SHP77 treated with DMSO at 0.1 percent for 48 hours (cell line): ENCODE measurements around the gene DOP1B.
A peak's percentile ranks its signal among the peaks of the same experiment; 100 is the strongest.
"Not testable (repeated sequence)": the region's sequence is repeated elsewhere in the genome, so short reads cannot be mapped to it uniquely, and the experiment has no call there.

Source experiments
- DNase-seq: peaks from one replicate; lab custom pipeline; 2025; lab: John Stamatoyannopoulos, UW

DOP1B gene

GRCh38 chr21:36171336-36171735 is 14.7 kb downstream of the DOP1B start:
- DNase-seq, result no peak

DNA sequence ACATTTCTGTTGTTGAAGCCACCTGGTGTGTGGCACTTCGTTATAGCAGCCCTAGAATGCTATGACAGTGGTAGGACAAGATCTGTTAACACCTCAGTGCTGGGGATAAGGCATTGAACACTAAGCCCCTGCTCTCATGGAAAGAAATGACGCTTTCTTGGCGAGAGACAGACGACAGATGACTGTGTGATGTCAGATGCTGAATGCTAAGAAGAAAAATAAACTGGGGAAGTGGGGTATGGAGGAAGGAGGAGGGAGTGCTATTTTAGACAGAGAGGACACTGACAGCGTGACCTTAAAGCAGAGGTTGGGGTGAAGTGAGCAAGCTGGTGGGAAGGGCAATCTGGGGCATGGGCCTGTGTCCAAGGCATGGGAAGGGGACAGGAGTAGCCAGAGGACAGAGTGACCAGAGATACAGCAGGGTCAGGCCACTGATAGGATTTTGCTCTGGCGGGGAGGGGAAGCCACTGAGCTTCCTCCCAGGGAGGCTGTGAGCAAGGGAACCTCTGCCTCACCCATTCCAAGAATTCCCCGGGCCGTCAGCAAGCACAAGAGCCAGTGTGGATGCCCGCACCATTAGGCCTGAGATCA is 15.2 kb downstream of the DOP1B start:
- DNase-seq, result no peak

GRCh38 chr21:36174780-36175179 is 18.2 kb downstream of the DOP1B start:
- no peak for DNase-seq

- no peak for DNase-seq
These were observed 19.3 kb downstream of the DOP1B start for GRCh38 chr21:36175771-36176565.

GRCh38 chr21:36178349-36178748 is 21.7 kb downstream of the DOP1B start:
- DNase-seq, result no peak

- no peak for DNase-seq
These were observed 22.5 kb downstream of the DOP1B start for GRCh38 chr21:36179145-36179544.

- DNase-seq, result no peak
These were observed 24.3 kb downstream of the DOP1B start for GRCh38 chr21:36180963-36181362.

DNA sequence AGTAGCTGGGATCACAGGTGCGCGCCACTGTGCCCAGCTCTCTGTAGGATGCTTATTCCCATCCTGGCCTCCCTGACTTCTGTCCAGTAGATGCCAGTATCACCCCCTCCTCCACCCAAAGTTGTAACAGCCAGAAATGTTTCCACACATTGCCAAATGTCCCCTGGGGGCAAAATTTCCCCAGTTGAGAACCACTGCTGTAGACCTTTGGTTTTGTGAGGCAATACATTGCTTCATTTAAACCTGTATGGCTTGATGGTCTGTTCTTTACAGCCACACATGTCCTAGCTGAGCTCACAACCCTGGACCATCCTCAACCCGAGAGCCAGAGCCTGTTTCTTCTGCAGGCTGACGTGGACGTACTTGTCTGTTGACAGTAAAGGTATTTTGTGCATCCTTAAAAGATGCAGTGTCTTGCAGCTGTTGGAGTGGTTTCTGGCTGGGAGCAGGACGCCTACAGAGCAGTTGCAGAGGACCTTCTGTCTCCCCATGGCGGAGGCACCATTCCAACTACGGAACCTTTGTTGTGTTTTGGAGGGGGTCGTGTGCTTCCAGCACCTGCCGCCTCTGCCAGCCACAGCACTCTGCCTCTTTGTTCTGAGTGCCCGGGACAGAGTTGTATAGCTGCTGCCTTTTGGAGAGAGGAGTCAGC is 26.6 kb downstream of the DOP1B start:
- no peak for DNase-seq

DNA sequence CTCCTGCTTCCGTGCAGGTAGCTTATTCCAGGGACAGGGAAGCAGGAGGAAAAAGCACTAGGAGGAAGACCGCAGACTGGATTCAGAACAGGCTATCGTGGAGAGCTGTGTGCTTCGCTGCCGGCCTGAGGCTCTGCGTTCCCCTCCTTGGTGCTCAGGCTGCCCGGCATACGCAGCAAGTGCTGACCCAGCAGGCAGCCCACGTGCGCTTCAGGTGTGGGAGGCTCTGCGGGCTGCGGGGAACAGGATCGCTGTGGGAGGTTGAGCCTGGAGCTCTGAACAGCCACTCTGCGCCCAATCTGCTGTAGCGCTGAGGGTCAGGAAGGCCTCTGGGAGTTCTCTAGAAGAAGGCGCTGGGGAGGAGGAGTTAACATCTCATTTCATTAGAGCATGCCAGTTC is 27.9 kb downstream of the DOP1B start:
- no peak for DNase-seq

DNA sequence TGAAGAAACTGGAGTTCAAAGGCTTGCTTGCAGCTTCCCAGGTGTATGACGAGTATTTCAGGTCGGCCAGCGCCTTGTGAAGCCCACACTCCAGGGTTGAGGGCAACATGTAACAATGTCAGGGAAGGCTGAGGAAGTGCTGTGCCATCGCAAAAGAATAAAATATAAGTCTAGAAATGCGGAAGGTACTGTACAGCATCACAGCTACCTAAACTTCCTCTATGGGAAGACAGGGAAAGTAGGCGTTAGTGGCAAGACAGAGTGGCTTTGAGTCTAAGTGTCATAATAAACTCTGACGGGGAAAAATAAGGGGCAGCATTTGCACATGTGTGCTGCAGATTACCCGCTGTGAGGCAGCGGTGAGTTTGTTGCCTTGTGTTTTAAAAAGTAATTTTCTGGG is 28.9 kb downstream of the DOP1B start:
- DNase-seq, result no peak

- DNase-seq, result no peak
These were observed 29.5 kb downstream of the DOP1B start for GRCh38 chr21:36186081-36186480.

DNA sequence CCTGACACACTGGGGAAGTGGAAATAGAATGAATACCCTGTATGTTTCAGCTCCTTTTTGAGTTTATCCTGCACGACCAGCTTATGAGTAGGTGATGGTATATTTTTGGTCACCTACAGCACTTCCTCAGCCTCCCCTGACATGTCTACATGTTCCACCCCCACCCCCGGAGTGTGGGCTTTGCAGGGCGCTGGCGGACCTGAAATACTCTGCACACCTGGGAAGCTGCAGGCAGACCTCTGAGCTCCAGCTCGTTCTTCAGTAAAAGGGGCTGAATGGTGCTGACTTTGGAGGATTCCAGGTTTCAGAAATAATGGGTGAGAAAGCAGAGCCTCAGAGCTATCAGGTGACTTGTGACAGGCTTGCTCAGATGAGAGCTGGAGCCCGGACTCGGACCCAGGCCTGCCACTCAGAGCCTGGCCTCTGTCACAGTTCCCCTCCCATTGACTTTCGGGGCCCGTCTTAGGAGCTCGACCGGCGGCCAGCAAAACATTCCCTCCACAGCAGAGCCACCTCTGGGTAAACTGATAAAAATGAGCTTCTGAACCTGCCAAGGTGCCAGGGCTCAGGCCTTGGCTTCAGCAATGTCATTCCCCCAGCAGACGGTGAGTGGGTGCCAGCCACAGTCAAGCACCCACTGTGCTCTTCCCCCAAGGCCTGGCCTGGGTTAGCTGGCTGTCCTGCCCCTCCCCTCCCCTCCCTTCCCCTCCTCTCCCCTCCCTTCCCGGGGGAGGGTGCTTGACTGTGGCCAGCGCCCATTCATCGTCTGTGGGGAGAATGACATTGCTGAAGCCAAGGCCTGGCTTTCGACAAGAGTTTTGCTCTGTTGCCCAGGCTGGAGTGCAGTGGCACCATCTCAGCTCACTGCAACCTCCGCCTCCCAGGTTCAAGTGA is 30.1 kb downstream of the DOP1B start:
- no peak for DNase-seq

DNA sequence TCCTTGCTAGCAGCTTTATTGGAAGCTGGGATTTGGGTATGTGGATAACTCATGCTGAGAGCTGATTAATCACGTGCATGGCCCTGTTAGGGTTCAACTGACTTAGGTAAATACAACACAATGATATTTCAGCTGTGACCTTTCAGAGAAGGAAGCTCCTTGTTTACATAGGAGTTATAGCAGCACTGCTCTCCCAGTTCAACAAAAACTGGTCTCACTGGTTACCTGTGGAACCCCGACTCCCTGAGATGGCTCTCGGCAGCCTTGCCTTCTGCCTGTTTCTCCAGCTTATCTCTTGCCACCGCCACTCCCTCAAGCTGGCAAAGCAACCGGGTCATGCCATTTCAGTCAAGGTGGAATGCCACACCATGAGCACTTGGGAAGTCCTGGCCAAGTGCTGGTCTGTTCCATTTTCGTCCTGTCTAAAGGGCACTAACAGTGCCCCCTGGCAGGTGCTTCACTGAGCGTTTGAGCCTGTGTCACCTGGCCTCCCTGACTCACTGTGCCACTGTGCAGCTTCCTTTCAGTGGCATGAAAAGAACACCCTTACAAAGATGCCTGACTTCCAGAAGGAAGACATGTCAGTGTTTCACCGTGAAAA is 31.6 kb downstream of the DOP1B start:
- peak; percentile 76 for DNase-seq

DNA sequence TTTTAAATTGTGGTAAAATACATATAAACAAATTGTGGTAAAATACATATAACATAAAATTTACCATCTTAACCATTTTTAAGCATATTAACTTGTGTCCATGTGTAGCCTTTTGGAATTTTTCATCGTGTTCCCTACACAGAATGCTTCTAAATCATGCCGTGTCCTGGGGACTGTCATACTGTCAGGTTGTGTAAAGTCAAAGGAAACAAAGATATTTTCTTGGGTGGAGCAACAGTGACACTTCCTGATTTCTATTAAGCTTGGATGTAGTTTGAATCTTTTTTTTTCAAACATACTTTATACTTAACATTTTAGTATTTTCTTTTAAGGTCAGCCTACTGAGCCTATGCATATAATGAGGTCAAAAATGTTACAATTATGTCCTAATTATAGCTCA is 32.3 kb downstream of the DOP1B start:
- DNase-seq, result no peak

GRCh38 chr21:36190736-36191135 is 34.1 kb downstream of the DOP1B start:
- DNase-seq, result no peak

DNA sequence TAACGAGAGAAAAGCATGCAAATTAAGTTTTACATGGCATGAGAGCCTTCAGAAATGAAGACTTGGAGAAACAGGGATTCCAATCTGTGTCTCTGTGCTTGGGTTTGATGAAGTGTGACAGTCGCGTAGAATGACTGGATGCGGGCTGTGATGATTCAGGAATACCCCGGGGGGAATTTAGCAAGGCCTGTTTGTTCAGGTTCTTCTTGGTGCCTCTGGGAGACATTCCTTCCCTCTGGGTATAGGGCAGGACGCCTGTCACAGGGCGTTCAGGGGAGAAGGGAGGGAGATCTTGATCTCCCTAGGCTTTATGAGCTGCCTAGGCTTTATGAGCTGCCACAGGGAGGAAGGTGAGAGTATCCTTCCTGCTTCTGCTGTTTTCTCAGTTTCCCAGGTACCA is 36.6 kb downstream of the DOP1B start:
- no peak for DNase-seq

- DNase-seq, result no peak
These were observed 37.4 kb downstream of the DOP1B start for GRCh38 chr21:36194024-36194423.

GRCh38 chr21:36195613-36196012 is 39.0 kb downstream of the DOP1B start:
- no peak for DNase-seq

GRCh38 chr21:36199021-36199420 is 42.4 kb downstream of the DOP1B start:
- DNase-seq, result no peak

- DNase-seq, result not testable (repeated sequence)
These were observed 43.0 kb downstream of the DOP1B start for GRCh38 chr21:36199575-36199974.

GRCh38 chr21:36200081-36200561 is 43.5 kb downstream of the DOP1B start:
- DNase-seq, result no peak
